ENCODE data around the gene GALNT14. TPM values are rescaled to one million over a fixed set of nuclear protein-coding genes. Genes with fewer than 3 reads are reported as not detected.

Gene GALNT14
- total and polyA plus RNA-seq, 9 donors, result 0.28 to 9.8 (median 1.6) TPM; not detected in 3

DNA sequence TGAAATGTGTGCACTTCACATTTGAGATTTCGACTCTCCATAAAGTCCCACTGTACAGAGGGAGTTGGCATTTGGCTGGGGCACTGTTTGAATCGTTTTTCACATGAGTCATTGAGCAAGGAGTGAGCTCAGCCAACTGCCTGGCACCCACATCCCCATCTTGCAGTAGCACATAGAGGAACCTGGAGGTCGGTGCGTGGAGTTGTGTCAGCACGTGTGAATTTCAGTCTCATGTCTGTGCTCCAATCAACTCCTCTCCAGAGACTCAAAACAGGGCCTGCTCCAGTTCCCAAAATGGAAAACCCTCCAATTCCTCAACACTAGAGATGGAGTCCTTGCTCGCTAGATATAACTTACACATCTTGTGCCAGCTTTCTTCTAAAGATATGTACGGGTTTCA, 204.2 kb downstream of the GALNT14 start:
- Histone ChIP-seq H3K36me3 (no peaks in the 10 kb centered on the region), H3K27me3 (no peaks in the 10 kb centered on the region), H3K9me3 (no peaks in the 10 kb centered on the region), H3K4me1 (ENCODE audit: insufficient read depth) (no peaks in the 10 kb centered on the region), H3K27ac (no peak overlapping the region), H3K4me3 (no peak overlapping the region)
- no peak for DNase-seq
- TF ChIP-seq EP300 (IDR thresholded peaks at IDR 0.05), result no peak
- no peak for TF ChIP-seq POLR2A (IDR thresholded peaks at IDR 0.05)
- TF ChIP-seq, protein P1, sequence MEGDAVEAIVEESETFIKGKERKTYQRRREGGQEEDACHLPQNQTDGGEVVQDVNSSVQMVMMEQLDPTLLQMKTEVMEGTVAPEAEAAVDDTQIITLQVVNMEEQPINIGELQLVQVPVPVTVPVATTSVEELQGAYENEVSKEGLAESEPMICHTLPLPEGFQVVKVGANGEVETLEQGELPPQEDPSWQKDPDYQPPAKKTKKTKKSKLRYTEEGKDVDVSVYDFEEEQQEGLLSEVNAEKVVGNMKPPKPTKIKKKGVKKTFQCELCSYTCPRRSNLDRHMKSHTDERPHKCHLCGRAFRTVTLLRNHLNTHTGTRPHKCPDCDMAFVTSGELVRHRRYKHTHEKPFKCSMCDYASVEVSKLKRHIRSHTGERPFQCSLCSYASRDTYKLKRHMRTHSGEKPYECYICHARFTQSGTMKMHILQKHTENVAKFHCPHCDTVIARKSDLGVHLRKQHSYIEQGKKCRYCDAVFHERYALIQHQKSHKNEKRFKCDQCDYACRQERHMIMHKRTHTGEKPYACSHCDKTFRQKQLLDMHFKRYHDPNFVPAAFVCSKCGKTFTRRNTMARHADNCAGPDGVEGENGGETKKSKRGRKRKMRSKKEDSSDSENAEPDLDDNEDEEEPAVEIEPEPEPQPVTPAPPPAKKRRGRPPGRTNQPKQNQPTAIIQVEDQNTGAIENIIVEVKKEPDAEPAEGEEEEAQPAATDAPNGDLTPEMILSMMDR (IDR thresholded peaks at IDR 0.05), result no peak
- WGBS, 3 donors, result 81 to 88% (median 81%) methylated on average over 7 of the region's 7 CpGs
- intact Hi-C loops (cut with DNase I), result no loop called here

- DNase-seq, result no peak
- Histone ChIP-seq H3K9me3 (no peaks in the 10 kb centered on the region), H3K27ac (no peak overlapping the region), H3K4me1 (ENCODE audit: insufficient read depth) (no peaks in the 10 kb centered on the region), H3K27me3 (no peaks in the 10 kb centered on the region), H3K4me3 (no peak overlapping the region), H3K36me3 (no peaks in the 10 kb centered on the region)
- TF ChIP-seq POLR2A (IDR thresholded peaks at IDR 0.05) (no peak), EP300 (IDR thresholded peaks at IDR 0.05) (no peak)
- TF ChIP-seq, protein P1 (IDR thresholded peaks at IDR 0.05), result no peak
- intact Hi-C loops (cut with DNase I), result no loop called here
- 69 to 73% (median 72%) methylated on average over 5 of the region's 5 CpGs for WGBS, 3 donors
Observed at GRCh38 chr2:30933496-30933895, 204.7 kb downstream of the GALNT14 start.

DNA sequence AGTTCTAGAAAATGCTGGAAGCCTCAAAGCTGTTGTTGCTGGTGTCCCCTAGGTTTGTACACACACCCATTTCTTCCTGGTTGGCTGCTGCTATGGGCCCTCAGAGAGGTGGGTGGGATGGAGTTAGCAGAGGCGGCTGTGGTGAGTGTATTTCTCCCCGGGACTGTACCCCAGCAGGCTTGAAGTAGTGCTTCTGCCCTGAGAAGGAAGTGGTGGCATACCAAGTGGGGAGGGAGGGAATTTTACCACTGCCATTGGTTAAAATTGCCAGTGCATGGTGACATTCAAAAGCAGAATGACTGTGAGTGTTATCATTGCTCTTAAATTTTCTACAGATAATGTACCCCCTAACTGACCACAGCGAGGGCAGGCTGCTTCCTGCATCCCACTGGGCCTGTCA, 205.4 kb downstream of the GALNT14 start:
- DNase-seq, result no peak
- TF ChIP-seq EP300 (IDR thresholded peaks at IDR 0.05) (no peak), POLR2A (IDR thresholded peaks at IDR 0.05) (no peak)
- TF ChIP-seq, protein P1 (IDR thresholded peaks at IDR 0.05), result no peak
- WGBS, 3 donors, result 88 to 92% (median 91%) methylated on average over 3 of the region's 3 CpGs
- Histone ChIP-seq H3K27me3 (no peaks in the 10 kb centered on the region), H3K36me3 (no peaks in the 10 kb centered on the region), H3K9me3 (no peaks in the 10 kb centered on the region), H3K4me3 (no peak overlapping the region), H3K27ac (no peak overlapping the region), H3K4me1 (ENCODE audit: insufficient read depth) (no peaks in the 10 kb centered on the region)
- intact Hi-C loops (cut with DNase I), result no loop called here

DNA sequence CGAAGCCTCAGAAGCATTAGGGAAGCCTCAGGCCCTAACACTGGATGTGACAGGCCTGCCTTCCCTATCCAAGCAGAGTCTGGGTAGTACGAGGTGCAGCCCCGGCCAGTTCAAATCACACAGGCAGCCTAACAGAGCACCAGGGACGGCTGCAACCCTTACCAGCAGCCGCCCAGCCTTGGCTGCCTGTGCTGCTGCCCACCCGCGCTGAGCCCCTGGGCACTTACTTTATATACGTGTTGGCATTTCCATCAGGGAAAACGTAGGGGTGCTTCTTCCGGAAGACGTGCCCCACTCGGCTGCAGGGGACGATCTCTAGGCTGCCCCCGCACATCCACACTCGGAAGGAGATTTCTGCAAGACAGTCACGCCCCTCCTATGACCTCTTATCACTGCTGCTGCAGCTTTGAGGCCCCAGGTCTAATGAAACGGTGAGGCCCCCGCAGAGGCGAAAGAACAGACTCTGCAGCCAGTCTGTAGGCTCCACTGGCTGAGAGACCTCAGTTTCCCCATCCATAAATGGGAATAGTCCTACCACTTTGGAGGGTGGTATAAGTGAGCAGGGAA, 206.3 kb downstream of the GALNT14 start:
- intact Hi-C loops (cut with DNase I), result no loop called here
- no peaks in the 10 kb centered on the region for H3K9me3 ChIP-seq
- 65 to 76% (median 72%) methylated on average over 19 of the region's 19 CpGs for WGBS, 3 donors
- no peaks in the 10 kb centered on the region for H3K27me3 ChIP-seq
- H3K27ac ChIP-seq, result no peak overlapping the region
- TF ChIP-seq POLR2A (IDR thresholded peaks at IDR 0.05) (no peak), EP300 (IDR thresholded peaks at IDR 0.05) (no peak)
- TF ChIP-seq, protein P1 (IDR thresholded peaks at IDR 0.05), result no peak
- no peak for DNase-seq
- H3K4me3 ChIP-seq, result no peak overlapping the region
- no peaks in the 10 kb centered on the region for H3K4me1 ChIP-seq (ENCODE audit: insufficient read depth)
- no peaks in the 10 kb centered on the region for H3K36me3 ChIP-seq

All from ovary (tissue), 9 donors.